ENCODE results near the gene TDRD7. TPM values are rescaled to one million over a fixed set of nuclear protein-coding genes. Genes with fewer than 3 reads are reported as not detected.
"Not testable (repeated sequence)": the region's sequence is repeated elsewhere in the genome, so short reads cannot be mapped to it uniquely, and the experiment has no call there.

TDRD7 gene
- total RNA-seq, 2 experiments from 2014 or later = 3.7 to 4.0 TPM

DNA sequence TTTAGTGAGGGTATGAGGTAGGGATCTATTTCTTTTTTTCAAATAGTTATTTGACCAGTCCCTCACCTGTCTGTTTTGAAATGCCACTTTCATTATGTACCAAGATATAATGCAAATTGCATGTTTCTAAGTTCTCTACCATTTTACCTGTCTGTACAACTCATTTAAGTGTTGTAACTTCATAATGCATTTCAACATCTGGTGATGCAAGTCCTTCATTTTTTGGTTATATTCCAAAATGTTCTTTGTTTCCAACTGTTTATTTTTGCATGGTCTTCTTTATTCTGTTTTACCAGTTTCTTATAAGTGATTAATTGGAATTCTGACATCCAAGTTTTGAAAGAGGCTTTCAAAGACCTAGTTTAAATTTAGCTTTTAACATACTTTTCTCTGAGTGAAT is 26.8 kb downstream of the TDRD7 start:
- no peaks in the 10 kb centered on the region for H3K27me3 Mint-ChIP-seq
- no peaks in the 10 kb centered on the region for H3K4me1 Mint-ChIP-seq (ENCODE audit: low read depth)
- no peak overlapping the region for H3K4me3 Mint-ChIP-seq
- TF ChIP-seq CTCF (IDR thresholded peaks at IDR 0.05) = no peak
- ChIA-PET CTCF (interaction anchor here (1.9 kb wide), 1 partner anchor 160 kb away, joined by 6 read pairs; no protein-coding TSS in a partner anchor), POLR2A (no interaction called here)
- H3K27ac Mint-ChIP-seq = no peak overlapping the region
- no peak for ATAC-seq
- H3K36me3 Mint-ChIP-seq (ENCODE audit: low read depth) = peaks cover 5% of the 10 kb centered on the region
- no peaks in the 10 kb centered on the region for H3K9me3 Mint-ChIP-seq
- DNase-seq = no peak
- intact Hi-C loops (cut with micrococcal nuclease) = no loop called here

GRCh38 chr9:97440160-97440559 is 28.3 kb downstream of the TDRD7 start:
- Mint-ChIP-seq H3K4me3 (no peak overlapping the region), H3K36me3 (ENCODE audit: low read depth) (peaks cover 2% of the 10 kb centered on the region), H3K9me3 (no peaks in the 10 kb centered on the region), H3K27me3 (no peaks in the 10 kb centered on the region), H3K4me1 (ENCODE audit: low read depth) (no peaks in the 10 kb centered on the region), H3K27ac (no peak overlapping the region)
- TF ChIP-seq CTCF (IDR thresholded peaks at IDR 0.05) = no peak
- ATAC-seq (no peak), DNase-seq (no peak)
- intact Hi-C loops (cut with micrococcal nuclease) = no loop called here
- ChIA-PET CTCF (interaction anchor here (0.7 to 1.8 kb wide), 3 partner anchors 67 to 175 kb away, joined by 3 to 10 read pairs (median 4); no protein-coding TSS in a partner anchor), POLR2A (no interaction called here)

GRCh38 chr9:97441729-97442128 is 29.8 kb downstream of the TDRD7 start:
- peaks cover 2% of the 10 kb centered on the region for H3K36me3 Mint-ChIP-seq (ENCODE audit: low read depth)
- H3K9me3 Mint-ChIP-seq = no peaks in the 10 kb centered on the region
- DNase-seq = no peak
- H3K27me3 Mint-ChIP-seq = no peaks in the 10 kb centered on the region
- no peaks in the 10 kb centered on the region for H3K4me1 Mint-ChIP-seq (ENCODE audit: low read depth)
- POLR2A ChIA-PET = no interaction called here
- H3K4me3 Mint-ChIP-seq = no peak overlapping the region
- intact Hi-C loops (cut with micrococcal nuclease) = no loop called here
- H3K27ac Mint-ChIP-seq = no peak overlapping the region
- TF ChIP-seq CTCF (IDR thresholded peaks at IDR 0.05) = no peak
- CTCF ChIA-PET = interaction anchor here (1.0 kb wide), 1 partner anchor 54 kb away, joined by 3 read pairs; no protein-coding TSS in a partner anchor
- ATAC-seq = no peak

DNA sequence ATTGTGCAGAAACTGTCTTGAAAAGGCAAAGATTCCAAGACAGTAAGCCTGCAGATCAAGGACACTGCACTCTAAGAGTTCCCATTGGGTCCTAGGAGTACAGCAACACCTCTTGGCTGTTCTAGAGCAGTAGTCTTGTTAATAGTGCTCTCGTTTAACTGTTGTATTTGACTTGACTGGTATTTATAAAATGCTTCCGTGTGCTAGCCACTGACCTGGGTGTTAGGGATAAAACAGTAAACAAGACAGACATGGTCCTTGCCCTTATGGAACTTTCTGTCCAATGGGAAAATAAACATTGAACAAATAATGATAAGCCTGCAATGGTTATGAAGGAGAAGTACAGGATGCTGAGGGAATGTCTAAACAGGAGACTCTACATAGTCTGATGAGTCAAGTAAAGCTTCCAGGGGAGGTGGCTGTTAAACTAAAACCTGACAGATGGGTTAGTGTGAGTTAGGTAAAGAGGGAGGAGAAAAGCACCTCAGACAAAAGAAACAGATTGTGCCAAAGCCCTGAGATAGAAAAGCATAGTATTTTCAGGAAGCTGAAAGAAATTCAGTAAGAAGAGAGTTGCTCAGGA is 33.3 kb downstream of the TDRD7 start:
- DNase-seq (no peak), ATAC-seq (no peak)
- ChIA-PET CTCF (interaction anchor here (1.7 to 2.8 kb wide), 2 partner anchors 24 to 59 kb away, joined by 3 to 11 read pairs; no protein-coding TSS in a partner anchor), POLR2A (no interaction called here)
- H3K27ac Mint-ChIP-seq = no peak overlapping the region
- no peaks in the 10 kb centered on the region for H3K9me3 Mint-ChIP-seq
- H3K4me1 Mint-ChIP-seq (ENCODE audit: low read depth) = no peaks in the 10 kb centered on the region
- no peak for TF ChIP-seq CTCF (IDR thresholded peaks at IDR 0.05)
- intact Hi-C loops (cut with micrococcal nuclease) = no loop called here
- H3K27me3 Mint-ChIP-seq = no peaks in the 10 kb centered on the region
- H3K36me3 Mint-ChIP-seq (ENCODE audit: low read depth) = peaks cover 6% of the 10 kb centered on the region
- H3K4me3 Mint-ChIP-seq = no peak overlapping the region

DNA sequence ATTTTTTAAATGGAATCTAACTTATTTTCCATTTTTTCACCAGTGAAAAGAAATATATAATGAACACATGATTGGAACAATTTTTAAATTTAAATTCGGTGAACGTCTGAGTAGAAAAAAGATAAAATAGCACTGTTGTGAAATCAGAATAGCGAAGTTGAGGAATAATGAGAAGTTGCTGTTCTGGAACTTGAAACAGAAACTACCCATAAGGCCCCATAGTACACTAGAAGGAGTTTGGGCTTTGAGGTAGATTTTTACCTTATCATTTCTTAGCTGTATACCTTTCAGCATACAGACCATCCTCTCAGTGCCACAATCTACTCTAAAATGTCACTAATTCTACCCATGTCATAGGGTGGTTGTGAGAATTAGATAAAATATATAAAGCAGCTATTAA is 35.1 kb downstream of the TDRD7 start:
- intact Hi-C loops (cut with micrococcal nuclease) = no loop called here

DNA sequence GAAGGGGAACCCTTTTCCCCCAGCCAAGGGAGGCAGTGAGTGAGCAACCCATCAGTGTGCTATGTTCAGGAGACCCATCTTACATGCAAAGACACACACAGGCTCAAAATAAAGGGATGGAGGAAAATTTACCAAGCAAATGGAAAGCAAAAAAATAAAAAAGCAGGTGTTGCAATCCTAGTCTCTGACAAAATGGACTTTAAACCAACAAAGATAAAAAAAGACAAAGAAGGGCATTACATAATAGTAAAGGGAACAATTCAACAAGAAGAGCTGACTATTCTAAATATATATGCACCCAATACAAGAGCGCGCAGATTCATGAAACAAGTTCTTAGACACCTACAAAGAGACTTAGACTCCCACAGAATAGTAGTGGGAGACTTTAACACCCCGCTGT is 41.7 kb downstream of the TDRD7 start:
- H3K27me3 Mint-ChIP-seq; intact Hi-C loops (cut with micrococcal nuclease); H3K4me1 Mint-ChIP-seq (ENCODE audit: low read depth); POLR2A ChIA-PET; H3K4me3 Mint-ChIP-seq; ATAC-seq; H3K36me3 Mint-ChIP-seq (ENCODE audit: low read depth); DNase-seq; H3K27ac Mint-ChIP-seq; H3K9me3 Mint-ChIP-seq: not testable (repeated sequence)
- CTCF ChIA-PET = interaction anchor here (1.4 kb wide), 1 partner anchor 145 kb away, joined by 3 read pairs; no protein-coding TSS in a partner anchor

More for the DNA sequence above, 35.1 kb downstream of the TDRD7 start:
- no peak overlapping the region for H3K27ac Mint-ChIP-seq
- CTCF ChIA-PET = interaction anchor here (0.7 to 2.8 kb wide), 5 partner anchors 12 to 169 kb away, joined by 3 to 11 read pairs (median 3); no protein-coding TSS in a partner anchor
- no peak for ATAC-seq
- POLR2A ChIA-PET = interaction anchor here (1.1 kb wide), 1 partner anchor 35 kb away, joined by 3 read pairs; the partner anchor contains the start of gene TDRD7
- H3K27me3 Mint-ChIP-seq = no peaks in the 10 kb centered on the region
- no peaks in the 10 kb centered on the region for H3K9me3 Mint-ChIP-seq
- no peak overlapping the region for H3K4me3 Mint-ChIP-seq
- no peak for DNase-seq
- no peaks in the 10 kb centered on the region for H3K4me1 Mint-ChIP-seq (ENCODE audit: low read depth)
- no peak for TF ChIP-seq CTCF (IDR thresholded peaks at IDR 0.05)
- H3K36me3 Mint-ChIP-seq (ENCODE audit: low read depth) = peaks cover 6% of the 10 kb centered on the region

DNA sequence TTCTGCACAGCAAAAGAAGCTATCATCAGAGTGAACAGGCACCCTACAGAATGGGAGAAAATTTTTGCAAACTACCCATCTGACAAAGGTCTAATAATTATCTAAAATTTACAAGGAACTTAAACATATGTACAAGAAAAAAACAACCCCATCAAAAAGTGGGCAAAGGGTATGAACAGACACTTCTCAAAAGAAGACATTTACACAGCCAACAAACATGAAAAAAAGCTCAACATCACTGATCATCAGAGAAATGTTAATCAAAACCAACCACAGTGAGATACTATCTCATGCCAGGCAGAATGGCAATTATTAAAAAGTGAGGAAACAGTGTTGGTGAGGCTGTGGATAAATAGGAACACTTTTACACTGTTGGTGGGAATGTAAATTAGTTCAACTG is 44.9 kb downstream of the TDRD7 start:
- DNase-seq; H3K27ac Mint-ChIP-seq; POLR2A ChIA-PET; ATAC-seq; H3K27me3 Mint-ChIP-seq; H3K4me1 Mint-ChIP-seq (ENCODE audit: low read depth); CTCF ChIA-PET; intact Hi-C loops (cut with micrococcal nuclease); H3K4me3 Mint-ChIP-seq; H3K9me3 Mint-ChIP-seq: not testable (repeated sequence)
- peaks cover 11% of the 10 kb centered on the region for H3K36me3 Mint-ChIP-seq (ENCODE audit: low read depth)

All from activated CD8-positive, alpha-beta T cell treated with anti-CD3 and anti-CD28 coated beads for 36 hours (primary cell).